GM19467 (cell line): ENCODE data around the gene LRP1.

ENCODE experiments used
- ATAC-seq: cut with Tn5 transposase; IDR thresholded peaks from one replicate; pipeline ENCODE4 v1.9.1; 2021; ENCODE audit warnings: mild to moderate bottlenecking, moderate library complexity; ENCODE audit not compliant: unreplicated experiment

LRP1 gene

GRCh38 chr12:57208631-57209282 lies 80.5 kb downstream of the LRP1 start:
- no peak for ATAC-seq

- ATAC-seq, result no peak
Observed at GRCh38 chr12:57209916-57210315, 81.6 kb downstream of the LRP1 start.

DNA sequence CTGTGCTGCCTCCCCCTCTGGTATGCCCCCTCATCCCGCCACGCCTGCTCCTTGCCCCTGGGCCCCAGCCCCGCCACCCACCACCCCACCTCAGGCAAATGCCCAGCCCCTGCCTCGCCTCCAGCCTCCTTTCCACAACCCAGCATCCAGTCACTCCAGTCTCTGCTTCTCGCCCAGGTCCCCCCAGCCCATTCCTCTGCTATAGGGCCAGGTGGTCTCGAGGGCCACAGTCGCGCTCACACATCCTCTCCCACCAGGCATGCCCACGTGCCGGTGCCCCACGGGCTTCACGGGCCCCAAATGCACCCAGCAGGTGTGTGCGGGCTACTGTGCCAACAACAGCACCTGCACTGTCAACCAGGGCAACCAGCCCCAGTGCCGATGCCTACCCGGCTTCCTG lies 82.2 kb downstream of the LRP1 start:
- ATAC-seq, result no peak

DNA sequence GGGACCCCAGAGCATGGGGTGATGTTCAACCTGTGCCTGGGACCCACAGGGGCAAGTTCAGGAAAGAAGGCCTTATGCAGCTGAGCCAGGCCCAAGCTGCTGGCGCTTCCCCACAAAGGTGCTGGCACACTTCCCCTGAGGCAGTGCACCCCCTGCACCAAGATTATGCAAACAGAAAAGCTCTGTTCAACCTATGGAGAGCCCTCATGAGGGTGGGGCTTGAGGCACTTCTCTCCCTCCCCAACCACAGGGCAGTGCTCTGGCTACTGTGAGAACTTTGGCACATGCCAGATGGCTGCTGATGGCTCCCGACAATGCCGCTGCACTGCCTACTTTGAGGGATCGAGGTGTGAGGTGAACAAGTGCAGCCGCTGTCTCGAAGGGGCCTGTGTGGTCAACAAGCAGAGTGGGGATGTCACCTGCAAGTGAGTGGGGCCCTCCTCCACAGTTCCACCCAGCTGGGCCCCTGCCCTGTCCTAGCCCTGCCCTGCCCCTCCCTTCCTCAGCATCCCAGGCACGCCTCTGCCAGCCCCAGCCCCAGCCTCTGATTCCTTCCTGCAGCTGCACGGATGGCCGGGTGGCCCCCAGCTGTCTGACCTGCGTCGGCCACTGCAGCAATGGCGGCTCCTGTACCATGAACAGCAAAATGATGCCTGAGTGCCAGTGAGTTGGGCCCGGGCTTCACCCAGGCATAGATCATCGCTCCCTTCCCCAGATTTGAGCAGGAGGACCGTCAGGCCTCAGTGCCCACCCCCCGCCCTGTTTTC lies 82.8 kb downstream of the LRP1 start:
- no peak for ATAC-seq

DNA sequence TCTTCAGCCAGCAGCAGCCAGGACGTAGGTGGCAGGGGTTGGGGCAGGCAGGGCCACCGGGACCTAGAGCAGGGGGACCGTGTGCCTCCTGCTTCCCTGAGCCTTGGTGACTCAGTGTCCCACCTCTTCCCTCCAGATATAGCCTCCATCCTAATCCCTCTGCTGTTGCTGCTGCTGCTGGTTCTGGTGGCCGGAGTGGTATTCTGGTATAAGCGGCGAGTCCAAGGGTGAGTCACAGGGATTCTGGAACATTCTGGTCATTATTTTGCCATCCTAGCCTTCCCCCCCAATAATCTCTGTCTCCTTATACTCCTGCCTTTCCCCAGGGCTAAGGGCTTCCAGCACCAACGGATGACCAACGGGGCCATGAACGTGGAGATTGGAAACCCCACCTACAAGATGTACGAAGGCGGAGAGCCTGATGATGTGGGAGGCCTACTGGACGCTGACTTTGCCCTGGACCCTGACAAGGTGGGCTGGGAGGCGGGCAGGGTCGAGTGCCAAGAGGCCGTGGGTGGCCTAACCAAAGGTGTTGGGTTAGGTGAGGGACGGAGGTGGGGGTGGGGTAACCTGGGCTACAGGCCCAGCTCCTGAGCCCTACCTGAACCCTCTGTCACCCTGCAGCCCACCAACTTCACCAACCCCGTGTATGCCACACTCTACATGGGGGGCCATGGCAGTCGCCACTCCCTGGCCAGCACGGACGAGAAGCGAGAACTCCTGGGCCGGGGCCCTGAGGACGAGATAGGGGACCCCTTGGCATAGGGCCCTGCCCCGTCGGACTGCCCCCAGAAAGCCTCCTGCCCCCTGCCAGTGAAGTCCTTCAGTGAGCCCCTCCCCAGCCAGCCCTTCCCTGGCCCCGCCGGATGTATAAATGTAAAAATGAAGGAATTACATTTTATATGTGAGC lies 83.8 kb downstream of the LRP1 start:
- no peak for ATAC-seq

- no peak for ATAC-seq
Observed at GRCh38 chr12:57212701-57213057, 84.4 kb downstream of the LRP1 start.

DNA sequence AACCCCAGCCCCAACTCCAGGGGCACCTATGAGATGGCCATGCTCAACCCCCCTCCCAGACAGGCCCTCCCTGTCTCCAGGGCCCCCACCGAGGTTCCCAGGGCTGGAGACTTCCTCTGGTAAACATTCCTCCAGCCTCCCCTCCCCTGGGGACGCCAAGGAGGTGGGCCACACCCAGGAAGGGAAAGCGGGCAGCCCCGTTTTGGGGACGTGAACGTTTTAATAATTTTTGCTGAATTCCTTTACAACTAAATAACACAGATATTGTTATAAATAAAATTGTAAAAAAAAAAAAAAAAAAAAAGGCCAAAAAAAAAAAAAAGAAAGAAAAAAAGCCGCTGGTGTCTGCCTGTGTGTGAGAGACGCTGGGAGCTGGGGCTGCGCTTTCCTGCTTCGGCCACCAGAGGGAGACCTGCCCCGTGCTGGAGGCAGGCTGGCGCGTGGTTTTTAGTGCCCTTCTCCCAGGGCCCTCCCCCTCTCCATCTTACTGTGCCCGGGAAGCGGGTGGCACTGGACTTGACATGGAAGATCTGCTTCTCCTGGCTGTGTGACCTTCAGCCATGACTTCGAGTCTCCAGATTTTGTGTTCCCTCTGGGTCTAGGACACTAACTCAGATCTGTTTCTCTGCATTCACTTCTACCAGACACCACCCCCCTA lies 84.9 kb downstream of the LRP1 start:
- no peak for ATAC-seq

DNA sequence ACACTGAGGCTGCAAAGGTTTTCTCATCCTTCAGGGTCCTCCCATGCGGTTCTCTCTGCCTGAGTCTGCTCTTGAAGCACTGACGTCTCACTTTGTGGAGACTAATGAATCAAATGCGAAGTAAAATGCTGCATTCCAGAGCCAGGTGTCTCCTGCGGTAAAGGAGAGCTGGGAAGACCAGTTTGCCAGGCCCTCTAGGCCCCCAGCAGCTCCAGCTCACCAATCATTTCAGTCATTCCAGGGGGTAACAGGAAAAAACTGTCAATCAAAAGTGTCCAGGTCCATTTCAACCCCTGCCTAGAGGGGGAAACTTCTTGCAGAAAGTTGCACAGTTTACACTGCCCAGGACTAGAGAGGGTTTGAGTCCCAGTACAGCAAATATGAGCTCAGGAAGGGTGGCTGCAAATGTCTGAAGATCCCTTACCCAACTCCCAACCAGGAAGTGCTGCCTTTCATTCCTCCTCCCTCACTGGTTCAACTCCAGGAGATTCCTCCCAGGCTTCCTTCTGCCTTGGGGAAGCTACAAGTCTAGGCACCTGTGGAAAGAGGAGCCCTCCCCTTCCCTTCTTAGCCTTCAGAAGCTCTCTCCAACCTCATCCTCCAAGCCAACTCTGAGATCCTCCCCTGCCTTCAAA lies 85.6 kb downstream of the LRP1 start:
- ATAC-seq, result no peak

- ATAC-seq, result no peak
Observed at GRCh38 chr12:57214398-57214781, 86.1 kb downstream of the LRP1 start.

- ATAC-seq, result no peak
Observed at GRCh38 chr12:57215065-57215464, 86.8 kb downstream of the LRP1 start.

GRCh38 chr12:57215668-57216013 lies 87.4 kb downstream of the LRP1 start:
- no peak for ATAC-seq

- ATAC-seq, result no peak
Observed at GRCh38 chr12:57216014-57216911, 88.0 kb downstream of the LRP1 start, which contains the start of gene NXPH4. Gene NXPH4 (plus strand): TSS chr12:57216794. CDS start chr12:57216970, 176 bp downstream.

DNA sequence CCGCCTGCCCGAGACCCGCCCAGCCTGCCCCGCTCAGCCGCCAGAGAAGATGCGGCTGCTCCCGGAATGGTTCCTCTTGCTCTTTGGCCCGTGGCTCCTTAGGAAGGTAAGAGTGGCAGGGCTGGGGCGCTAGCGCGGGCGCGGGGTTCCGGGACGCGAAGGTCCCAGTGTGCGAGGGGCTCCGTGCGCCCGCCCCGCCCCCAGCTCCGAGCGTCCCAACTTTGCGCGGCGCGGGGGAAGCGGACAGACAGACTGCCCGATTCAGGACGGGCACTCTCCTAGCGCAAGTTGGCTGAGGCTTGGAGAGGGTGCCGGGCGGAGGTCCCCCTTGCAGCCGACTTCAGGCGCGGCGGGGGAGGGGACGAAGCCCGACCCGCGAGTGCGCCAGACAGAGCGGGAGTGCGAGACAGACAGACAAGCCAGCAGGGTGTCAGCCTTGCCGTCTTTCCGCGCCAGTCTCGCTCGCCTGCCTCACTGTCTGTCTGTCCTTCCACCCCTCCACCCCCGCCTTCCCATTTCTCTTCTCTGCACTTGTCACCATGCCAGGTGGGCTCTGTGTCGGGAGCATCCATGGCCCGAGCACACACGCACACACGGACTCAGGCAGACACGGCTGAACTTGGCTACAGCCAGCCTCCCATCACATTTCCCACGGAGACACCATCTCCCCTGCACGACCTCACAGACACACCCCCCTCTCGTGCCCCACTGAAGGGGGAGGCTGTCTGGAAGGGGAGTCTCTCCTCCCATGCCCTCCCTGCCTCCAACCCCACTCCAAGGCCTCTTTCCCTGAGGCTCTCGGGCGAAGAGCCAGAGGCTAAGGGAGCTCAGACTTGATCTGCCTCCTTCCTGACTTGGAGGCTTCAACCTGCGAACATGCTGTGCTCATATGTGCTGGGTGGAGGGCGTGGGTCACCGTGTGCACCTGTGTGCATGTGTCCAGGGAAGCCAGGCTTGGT lies 88.9 kb downstream of the LRP1 start:
- no peak for ATAC-seq

- no peak for ATAC-seq
Observed at GRCh38 chr12:57218030-57218853, 90.0 kb downstream of the LRP1 start.

DNA sequence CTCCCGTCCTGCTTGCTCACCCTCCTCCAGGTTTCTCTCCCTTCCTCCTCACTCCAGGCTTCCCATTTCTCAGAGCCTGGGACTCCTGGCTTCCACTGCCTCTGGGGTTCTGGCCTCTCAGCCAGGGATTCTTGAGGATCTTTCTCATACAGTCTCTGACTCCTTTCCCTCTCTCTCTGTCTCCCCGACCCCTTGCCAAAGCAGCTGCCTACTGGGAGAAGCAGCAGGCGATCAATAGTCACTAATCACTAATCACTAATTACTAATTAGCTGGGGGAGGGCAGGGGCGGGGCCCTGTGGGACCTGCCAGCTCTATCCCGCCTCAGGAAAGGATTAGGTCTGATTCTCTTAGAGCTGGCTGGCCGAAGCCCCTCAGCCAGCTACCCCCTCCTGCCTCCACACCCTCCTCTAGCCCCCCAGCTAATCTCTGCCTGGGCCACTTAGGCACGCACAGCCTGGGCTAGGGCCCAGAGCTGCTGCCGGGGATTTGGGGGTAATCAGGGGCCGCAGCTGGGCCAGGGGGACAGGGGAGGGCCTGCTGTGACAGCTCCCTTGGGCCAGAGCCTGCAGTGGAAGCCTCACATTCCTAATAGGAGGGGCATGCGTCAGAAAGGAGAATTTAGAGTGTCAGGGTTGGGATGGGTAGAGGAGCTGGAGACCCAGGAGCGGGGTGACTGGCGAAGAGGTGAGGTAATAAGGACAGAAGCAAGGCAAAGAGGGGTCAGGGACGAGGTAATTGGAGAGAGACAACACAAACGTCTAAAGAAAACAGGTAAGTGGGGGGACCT lies 91.1 kb downstream of the LRP1 start:
- ATAC-seq, result no peak

DNA sequence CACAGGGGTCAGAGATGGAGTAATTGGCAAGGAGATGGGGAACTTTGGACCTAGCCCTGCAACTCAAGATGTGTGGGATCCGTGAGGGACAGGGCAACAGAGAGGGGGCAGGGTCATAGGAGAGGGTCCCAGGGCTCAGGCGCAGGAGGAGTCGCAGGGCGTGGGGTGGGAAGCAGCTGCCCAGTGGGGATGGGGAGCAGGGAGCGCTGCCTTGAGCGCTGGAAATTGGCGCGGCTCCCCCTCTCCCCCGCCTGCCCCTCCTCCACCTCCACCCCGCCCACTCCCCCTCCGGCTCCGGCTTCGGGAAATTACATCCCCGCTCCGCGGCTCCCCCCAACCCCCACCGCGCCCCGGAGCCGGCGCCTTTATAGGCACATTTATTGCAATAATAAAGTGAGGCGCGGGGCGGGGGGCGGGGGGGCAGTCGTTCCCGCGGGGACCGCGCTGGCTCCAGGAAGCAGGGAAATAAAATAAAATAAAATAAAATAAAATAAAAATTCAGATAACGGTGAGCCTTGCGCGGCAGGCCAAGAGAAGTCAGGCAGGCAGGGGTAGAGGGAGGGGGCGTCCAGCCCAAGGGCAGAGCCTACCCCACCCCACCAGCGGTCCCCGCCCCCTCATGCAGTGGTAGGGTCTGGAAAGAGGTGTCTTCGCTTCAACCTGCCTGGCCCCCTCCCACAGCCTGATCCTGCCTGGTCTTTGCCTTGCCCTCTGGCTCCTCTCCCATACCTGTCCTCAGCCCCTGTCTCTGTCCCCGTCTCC lies 91.9 kb downstream of the LRP1 start:
- ATAC-seq, result no peak
